ENCODE measurements around the gene ESR1.

GRCh38 chr6:151782560-151782959, 24.9 kb upstream of the ESR1 start:
- TF ChIP-seq CTCF (IDR thresholded peaks at IDR 0.05; ENCODE audit: low read length) (no peak), EZH2phosphoT487 (IDR thresholded peaks at IDR 0.05; ENCODE audit: low read length) (no peak), EZH2 (optimal IDR thresholded peaks at IDR 0.05; ENCODE audit: low read depth, low read length) (no peak)

All from MM.1S (cell line).